Gastroesophageal sphincter (tissue), 4 donors: ENCODE measurements around the gene TAF11. TPM values are rescaled to one million over a fixed set of nuclear protein-coding genes. Genes with fewer than 3 reads are reported as not detected.

Source experiments
- ATAC-seq: fragments of 150-250 bp; one replicate; pipeline ENCODE4 v1.9.1; 2016; ENCODE audit warnings: mild to moderate bottlenecking, moderate library complexity
- H3K27ac ChIP-seq, 4 donors: fragments of 200-600 bp; sonication (generic) in 3 of 4; 1 replicate in 3 of 4; 2 replicates in 1 of 4; pipeline ENCODE4 v1.5.1; 2016 to 2019
- H3K27me3 ChIP-seq: fragments of 200-600 bp; sonication (generic); one replicate; pipeline ENCODE4 v1.5.1; 2019
- H3K36me3 ChIP-seq, 2 donors: fragments of 200-600 bp; sonication (generic); one replicate each; pipeline ENCODE4 v1.5.1; 2019; ENCODE audit warnings: control low read depth in 1 of 2
- H3K4me1 ChIP-seq, 3 donors: fragments of 200-600 bp; sonication (generic); 1 replicate in 2 of 3; 2 replicates in 1 of 3; pipeline ENCODE4 v1.5.1; 2016 to 2019; ENCODE audit warnings: control low read depth in 2 of 3
- H3K4me3 ChIP-seq, 2 donors: fragments of 200-600 bp; sonication (generic); one replicate each; pipeline ENCODE4 v1.5.1; 2019; ENCODE audit warnings: mild to moderate bottlenecking in 1 of 2, moderate library complexity in 1 of 2
- H3K9me3 ChIP-seq, 3 donors: fragments of 200-600 bp; sonication (generic); one replicate each; pipeline ENCODE4 v1.5.1; 2017 to 2019; ENCODE audit warnings: control low read depth in 2 of 3
- EP300 ChIP-seq: sonication (generic); formaldehyde crosslinking; IDR thresholded peaks from one replicate; pipeline ENCODE4 v1.6.1; 2017; ENCODE audit warnings: antibody characterized with exemption, mild to moderate bottlenecking
- POLR2A ChIP-seq, 2 donors: fragments of 450-650 bp; IDR thresholded peaks; one replicate each; pipeline ENCODE4 v1.6.1; 2017; ENCODE audit warnings: antibody characterized with exemption in 2 of 2, mild to moderate bottlenecking in 2 of 2, moderate library complexity in 1 of 2
- POLR2AphosphoS5 ChIP-seq: sonication (generic); formaldehyde crosslinking; IDR thresholded peaks from one replicate; pipeline ENCODE4 v1.6.1; 2017; ENCODE audit warnings: antibody characterized with exemption
- WGBS, 2 donors: methylation state at CpG; one replicate each; pipeline ENCODE4 v1.1.5; 2018; ENCODE audit warnings: low coverage in 1 of 2; 5-methylcytosine and 5-hydroxymethylcytosine counted together
- total RNA-seq, 4 donors: library from RNA; depleted of rRNA; stranded (reverse); fragments of >200 nt; gene quantifications; one replicate each; pipeline ENCODE4 v1.1.0, GENCODE V29; 2016
- TF ChIP-seq, protein P1 (sequence below), 4 experiments: fragments of 200-600 bp in 2 of 4; fragments of 450-650 bp in 2 of 4; sonication (generic) in 1 of 4; IDR thresholded peaks; one replicate each; pipeline ENCODE4 v1.5.1; 2017 to 2019; ENCODE audit warnings: antibody characterized with exemption in 4 of 4, mild to moderate bottlenecking in 2 of 4, moderate library complexity in 2 of 4

TAF11 gene
- total RNA-seq, 4 donors from 2014 or later = 20.9 to 25.6 (median 23.2) TPM

- Histone ChIP-seq H3K4me3 (no peak overlapping the region), H3K27me3 (no peaks in the 10 kb centered on the region), H3K27ac (no peak overlapping the region), H3K9me3 (no peaks in the 10 kb centered on the region), H3K4me1 (no peaks in the 10 kb centered on the region), H3K36me3 (peaks cover 0 to 77% of the 10 kb centered on the region in 2 donors)
- no peak for ATAC-seq
- 80 to 100% methylated on average over 1 of the region's 1 CpG for WGBS, 2 donors
- no peak for TF ChIP-seq EP300
- TF ChIP-seq POLR2A (IDR thresholded peaks at IDR 0.05) = no peak
- TF ChIP-seq POLR2AphosphoS5 = no peak
- TF ChIP-seq, protein P1, sequence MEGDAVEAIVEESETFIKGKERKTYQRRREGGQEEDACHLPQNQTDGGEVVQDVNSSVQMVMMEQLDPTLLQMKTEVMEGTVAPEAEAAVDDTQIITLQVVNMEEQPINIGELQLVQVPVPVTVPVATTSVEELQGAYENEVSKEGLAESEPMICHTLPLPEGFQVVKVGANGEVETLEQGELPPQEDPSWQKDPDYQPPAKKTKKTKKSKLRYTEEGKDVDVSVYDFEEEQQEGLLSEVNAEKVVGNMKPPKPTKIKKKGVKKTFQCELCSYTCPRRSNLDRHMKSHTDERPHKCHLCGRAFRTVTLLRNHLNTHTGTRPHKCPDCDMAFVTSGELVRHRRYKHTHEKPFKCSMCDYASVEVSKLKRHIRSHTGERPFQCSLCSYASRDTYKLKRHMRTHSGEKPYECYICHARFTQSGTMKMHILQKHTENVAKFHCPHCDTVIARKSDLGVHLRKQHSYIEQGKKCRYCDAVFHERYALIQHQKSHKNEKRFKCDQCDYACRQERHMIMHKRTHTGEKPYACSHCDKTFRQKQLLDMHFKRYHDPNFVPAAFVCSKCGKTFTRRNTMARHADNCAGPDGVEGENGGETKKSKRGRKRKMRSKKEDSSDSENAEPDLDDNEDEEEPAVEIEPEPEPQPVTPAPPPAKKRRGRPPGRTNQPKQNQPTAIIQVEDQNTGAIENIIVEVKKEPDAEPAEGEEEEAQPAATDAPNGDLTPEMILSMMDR (IDR thresholded peaks at IDR 0.05) = no peak
Measured at GRCh38 chr6:34832942-34833341, 54.9 kb downstream of the TAF11 start.

- H3K27me3 ChIP-seq = no peaks in the 10 kb centered on the region
- no peak overlapping the region for H3K4me3 ChIP-seq
- WGBS, 2 donors = 96 to 100% methylated on average over 2 of the region's 2 CpGs
- H3K4me1 ChIP-seq = no peaks in the 10 kb centered on the region
- H3K27ac ChIP-seq = no peak overlapping the region
- no peak for TF ChIP-seq EP300
- TF ChIP-seq POLR2AphosphoS5 = no peak
- TF ChIP-seq, protein P1 (IDR thresholded peaks at IDR 0.05) = no peak
- no peak for TF ChIP-seq POLR2A (IDR thresholded peaks at IDR 0.05)
- ATAC-seq = no peak
- no peaks in the 10 kb centered on the region for H3K9me3 ChIP-seq
- H3K36me3 ChIP-seq = peaks cover 0 to 78% of the 10 kb centered on the region in 2 donors
Measured at GRCh38 chr6:34829137-34829536, 58.7 kb downstream of the TAF11 start.

Other genes starting within 250 kb of the TAF11 start
- 100 to 1,000 TPM in 1 of 4 donors, 10 to 100 TPM in 3; 84.4 to 116 (median 96.6) TPM for gene ILRUN, start 191.3 kb downstream of the TAF11 start, total RNA-seq
- 10 to 100 TPM; 39.0 to 72.0 (median 53.5) TPM for gene SNRPC, start 130.5 kb downstream of the TAF11 start, total RNA-seq
- gene BLTP3A, start 96.0 kb downstream of the TAF11 start, total RNA-seq = 10 to 100 TPM in 1 of 4 donors, 1 to 10 TPM in 3; 6.4 to 11.8 (median 7.7) TPM
- gene ANKS1A, start 1.2 kb upstream of the TAF11 start, total RNA-seq = 100 to 1,000 TPM in 2 of 4 donors, 10 to 100 TPM in 2; 52.0 to 135 (median 88.4) TPM